Measurements from ENCODE around the gene ARRDC3. TPM values are rescaled to one million over a fixed set of nuclear protein-coding genes. Genes with fewer than 3 reads are reported as not detected.

The ARRDC3 gene
- polyA plus RNA-seq, 1 donor from 2014 or later, result 297 TPM

DNA sequence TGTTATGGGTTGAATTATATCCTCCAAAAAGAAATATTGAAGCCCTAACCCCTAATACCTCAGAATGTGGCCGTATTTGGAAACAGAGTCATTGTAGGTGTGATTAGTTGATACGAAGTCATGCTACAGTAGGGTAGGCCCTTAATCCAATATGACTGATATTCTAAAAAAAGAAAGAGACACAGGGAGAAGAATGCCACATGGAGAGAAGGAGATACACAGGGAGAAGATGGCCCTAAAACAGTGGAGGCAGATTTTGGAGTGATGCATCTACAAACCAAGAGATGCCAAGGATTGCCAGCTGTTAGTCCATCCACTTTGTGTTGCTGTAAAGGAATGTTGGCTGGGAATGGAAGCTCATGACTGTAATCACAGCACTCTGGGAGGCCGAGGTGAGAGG lies 21.3 kb downstream of the ARRDC3 start:
- peaks cover 4% of the 10 kb centered on the region for H3F3A ChIP-seq (ENCODE audit: insufficient read depth, low read length, poor library complexity, severe bottlenecking)
- no peak overlapping the region for H3K4me3 ChIP-seq (ENCODE audit: low read length)
- H3K36me3 ChIP-seq (ENCODE audit: insufficient read depth, low read length), result peaks cover 6% of the 10 kb centered on the region
- H4K20me1 ChIP-seq (ENCODE audit: insufficient read depth), result peaks cover 7% of the 10 kb centered on the region
- H3K79me2 ChIP-seq (replicated peaks; ENCODE audit: insufficient read depth, low read length), result peaks cover 25% of the 10 kb centered on the region
- no peaks in the 10 kb centered on the region for H3K9me2 ChIP-seq (ENCODE audit: insufficient read depth, low read length)
- H3K9me3 ChIP-seq (ENCODE audit: low read length), result no peaks in the 10 kb centered on the region
- H3K27me3 ChIP-seq (ENCODE audit: insufficient read depth, low read depth, low read length), result no peaks in the 10 kb centered on the region
- H3K4me2 ChIP-seq (ENCODE audit: low read length), result no peak overlapping the region
- TF ChIP-seq SMC3 (conservative IDR thresholded peaks at IDR 0.05; ENCODE audit: poor library complexity), result no peak
- TF ChIP-seq POLR2AphosphoS5 (IDR thresholded peaks at IDR 0.05), result no peak
- TF ChIP-seq TAF1 (IDR thresholded peaks at IDR 0.05; ENCODE audit: low read depth), result no peak
- no peak for TF ChIP-seq RAD21 (conservative IDR thresholded peaks at IDR 0.05)
- TF ChIP-seq EZH2 (IDR thresholded peaks at IDR 0.05; ENCODE audit: borderline replicate concordance, insufficient read depth, low read length, poor library complexity, severe bottlenecking), result no peak
- no peak for TF ChIP-seq EP300 (conservative IDR thresholded peaks at IDR 0.05; ENCODE audit: poor library complexity, severe bottlenecking)
- TF ChIP-seq MXI1 (conservative IDR thresholded peaks at IDR 0.05; ENCODE audit: poor library complexity, severe bottlenecking), result no peak
- TF ChIP-seq, protein P1, sequence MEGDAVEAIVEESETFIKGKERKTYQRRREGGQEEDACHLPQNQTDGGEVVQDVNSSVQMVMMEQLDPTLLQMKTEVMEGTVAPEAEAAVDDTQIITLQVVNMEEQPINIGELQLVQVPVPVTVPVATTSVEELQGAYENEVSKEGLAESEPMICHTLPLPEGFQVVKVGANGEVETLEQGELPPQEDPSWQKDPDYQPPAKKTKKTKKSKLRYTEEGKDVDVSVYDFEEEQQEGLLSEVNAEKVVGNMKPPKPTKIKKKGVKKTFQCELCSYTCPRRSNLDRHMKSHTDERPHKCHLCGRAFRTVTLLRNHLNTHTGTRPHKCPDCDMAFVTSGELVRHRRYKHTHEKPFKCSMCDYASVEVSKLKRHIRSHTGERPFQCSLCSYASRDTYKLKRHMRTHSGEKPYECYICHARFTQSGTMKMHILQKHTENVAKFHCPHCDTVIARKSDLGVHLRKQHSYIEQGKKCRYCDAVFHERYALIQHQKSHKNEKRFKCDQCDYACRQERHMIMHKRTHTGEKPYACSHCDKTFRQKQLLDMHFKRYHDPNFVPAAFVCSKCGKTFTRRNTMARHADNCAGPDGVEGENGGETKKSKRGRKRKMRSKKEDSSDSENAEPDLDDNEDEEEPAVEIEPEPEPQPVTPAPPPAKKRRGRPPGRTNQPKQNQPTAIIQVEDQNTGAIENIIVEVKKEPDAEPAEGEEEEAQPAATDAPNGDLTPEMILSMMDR (IDR thresholded peaks at IDR 0.05; ENCODE audit: poor library complexity, severe bottlenecking), result no peak
- TF ChIP-seq, protein P2, sequence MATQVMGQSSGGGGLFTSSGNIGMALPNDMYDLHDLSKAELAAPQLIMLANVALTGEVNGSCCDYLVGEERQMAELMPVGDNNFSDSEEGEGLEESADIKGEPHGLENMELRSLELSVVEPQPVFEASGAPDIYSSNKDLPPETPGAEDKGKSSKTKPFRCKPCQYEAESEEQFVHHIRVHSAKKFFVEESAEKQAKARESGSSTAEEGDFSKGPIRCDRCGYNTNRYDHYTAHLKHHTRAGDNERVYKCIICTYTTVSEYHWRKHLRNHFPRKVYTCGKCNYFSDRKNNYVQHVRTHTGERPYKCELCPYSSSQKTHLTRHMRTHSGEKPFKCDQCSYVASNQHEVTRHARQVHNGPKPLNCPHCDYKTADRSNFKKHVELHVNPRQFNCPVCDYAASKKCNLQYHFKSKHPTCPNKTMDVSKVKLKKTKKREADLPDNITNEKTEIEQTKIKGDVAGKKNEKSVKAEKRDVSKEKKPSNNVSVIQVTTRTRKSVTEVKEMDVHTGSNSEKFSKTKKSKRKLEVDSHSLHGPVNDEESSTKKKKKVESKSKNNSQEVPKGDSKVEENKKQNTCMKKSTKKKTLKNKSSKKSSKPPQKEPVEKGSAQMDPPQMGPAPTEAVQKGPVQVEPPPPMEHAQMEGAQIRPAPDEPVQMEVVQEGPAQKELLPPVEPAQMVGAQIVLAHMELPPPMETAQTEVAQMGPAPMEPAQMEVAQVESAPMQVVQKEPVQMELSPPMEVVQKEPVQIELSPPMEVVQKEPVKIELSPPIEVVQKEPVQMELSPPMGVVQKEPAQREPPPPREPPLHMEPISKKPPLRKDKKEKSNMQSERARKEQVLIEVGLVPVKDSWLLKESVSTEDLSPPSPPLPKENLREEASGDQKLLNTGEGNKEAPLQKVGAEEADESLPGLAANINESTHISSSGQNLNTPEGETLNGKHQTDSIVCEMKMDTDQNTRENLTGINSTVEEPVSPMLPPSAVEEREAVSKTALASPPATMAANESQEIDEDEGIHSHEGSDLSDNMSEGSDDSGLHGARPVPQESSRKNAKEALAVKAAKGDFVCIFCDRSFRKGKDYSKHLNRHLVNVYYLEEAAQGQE (IDR thresholded peaks at IDR 0.05; ENCODE audit: borderline replicate concordance), result no peak
- H3K9ac ChIP-seq (ENCODE audit: low read length), result no peak overlapping the region
- H3K27ac ChIP-seq (ENCODE audit: low read length), result no peak overlapping the region
- H2AFZ ChIP-seq (ENCODE audit: low read depth, low read length), result no peak overlapping the region

DNA sequence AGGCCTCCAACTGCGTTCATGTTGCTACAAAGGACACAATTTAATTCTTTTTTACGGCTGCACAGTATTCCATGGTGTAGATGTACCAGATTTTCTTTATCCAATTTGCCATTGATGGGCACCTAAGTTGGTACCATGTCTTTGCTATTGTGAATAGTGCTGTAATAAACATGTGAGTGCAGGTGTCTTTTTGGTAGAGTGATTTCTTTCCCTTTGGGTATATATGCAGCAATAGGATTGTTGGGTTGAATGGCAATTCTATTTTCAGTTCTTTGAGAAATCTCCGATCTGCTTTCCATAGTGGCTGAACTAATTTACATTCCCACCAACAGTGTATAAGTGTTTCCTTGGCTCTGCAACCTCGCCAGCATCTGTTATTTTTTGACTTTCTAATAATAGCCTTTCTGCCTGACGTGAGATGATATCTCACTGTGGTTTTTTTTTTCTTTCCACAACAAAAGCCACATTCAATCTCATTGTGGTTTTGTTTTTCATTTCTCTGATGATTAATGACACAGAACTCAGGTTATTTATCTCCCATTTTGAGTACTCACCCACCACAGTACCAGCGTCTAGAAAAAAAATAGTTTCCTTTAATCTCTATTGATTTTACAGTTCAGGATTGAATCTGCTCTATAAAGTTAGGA lies 21.9 kb downstream of the ARRDC3 start:
- no peak for TF ChIP-seq SMC3 (conservative IDR thresholded peaks at IDR 0.05; ENCODE audit: poor library complexity)
- no peak for TF ChIP-seq EP300 (conservative IDR thresholded peaks at IDR 0.05; ENCODE audit: poor library complexity, severe bottlenecking)
- TF ChIP-seq, protein P1 (IDR thresholded peaks at IDR 0.05; ENCODE audit: poor library complexity, severe bottlenecking), result no peak
- no peak for TF ChIP-seq EZH2 (IDR thresholded peaks at IDR 0.05; ENCODE audit: borderline replicate concordance, insufficient read depth, low read length, poor library complexity, severe bottlenecking)
- no peak for TF ChIP-seq TAF1 (IDR thresholded peaks at IDR 0.05; ENCODE audit: low read depth)
- no peak overlapping the region for H3K27ac ChIP-seq (ENCODE audit: low read length)

More for the DNA sequence above, 21.9 kb downstream of the ARRDC3 start:
- no peak overlapping the region for H2AFZ ChIP-seq (ENCODE audit: low read depth, low read length)
- no peak overlapping the region for H3K4me2 ChIP-seq (ENCODE audit: low read length)
- peaks cover under 1% of the 10 kb centered on the region for H3F3A ChIP-seq (ENCODE audit: insufficient read depth, low read length, poor library complexity, severe bottlenecking)
- no peaks in the 10 kb centered on the region for H3K9me3 ChIP-seq (ENCODE audit: low read length)
- peaks cover 19% of the 10 kb centered on the region for H3K79me2 ChIP-seq (replicated peaks; ENCODE audit: insufficient read depth, low read length)
- H3K27me3 ChIP-seq (ENCODE audit: insufficient read depth, low read depth, low read length), result no peaks in the 10 kb centered on the region
- no peak overlapping the region for H3K4me3 ChIP-seq (ENCODE audit: low read length)
- peaks cover 2% of the 10 kb centered on the region for H3K36me3 ChIP-seq (ENCODE audit: insufficient read depth, low read length)
- peaks cover 3% of the 10 kb centered on the region for H4K20me1 ChIP-seq (ENCODE audit: insufficient read depth)
- H3K9ac ChIP-seq (ENCODE audit: low read length), result no peak overlapping the region
- no peaks in the 10 kb centered on the region for H3K9me2 ChIP-seq (ENCODE audit: insufficient read depth, low read length)

Data from neural cell (in vitro differentiated cells).